Measurements from ENCODE around the gene HARS1. TPM values are rescaled to one million over a fixed set of nuclear protein-coding genes. Genes with fewer than 3 reads are reported as not detected.

The HARS1 gene
- polyA plus RNA-seq, 3 donors: 28.4 to 34.3 (median 31.9) TPM

GRCh38 chr5:140637371-140638100, 53.6 kb downstream of the HARS1 start:
- Mint-ChIP-seq H3K27me3 (ENCODE audit: low read depth in 3 of 3) (peaks cover 0 to 7% (median 3%) of the 10 kb centered on the region in 3 donors), H3K4me3 (peak overlapping the region in 1 of 2 donors; percentile 30), H3K9me3 (peaks cover 0 to 3% (median 0%) of the 10 kb centered on the region in 7 donors), H3K27ac (peak overlapping the region in 6 of 7 donors; percentile 56 to 98 (median 94)), H3K36me3 (peaks cover 12 to 20% of the 10 kb centered on the region in 2 donors), H3K4me1 (peaks cover 63% of the 10 kb centered on the region)
- peak in 1 of 3 donors; percentile 26 for DNase-seq
- TF ChIP-seq CTCF (IDR thresholded peaks at IDR 0.05): no peak
- Histone ChIP-seq H3K9ac (ENCODE audit: insufficient read depth, low read length, poor library complexity, severe bottlenecking) (no peak overlapping the region), H3K4me3 (replicated peaks in 1 of 3; ENCODE audit: low read depth in 2 of 3, low read length in 3 of 3) (no peak overlapping the region), H3K36me3 (replicated peaks in 1 of 2; ENCODE audit: control insufficient read depth in 1 of 2, insufficient read depth in 2 of 2, low read length in 2 of 2) (peaks cover 7% of the 10 kb centered on the region in 2 donors), H3K27ac (ENCODE audit: low read depth in 1 of 2, low read length in 2 of 2) (peak overlapping the region in 1 of 2 donors; percentile 86), H3K9me3 (replicated peaks in 1 of 2; ENCODE audit: control insufficient read depth in 1 of 2, insufficient read depth in 1 of 2, low read length in 2 of 2) (no peaks in the 10 kb centered on the region), H4K20me1 (ENCODE audit: insufficient read depth, low read length) (peaks cover 10% of the 10 kb centered on the region), H3K4me1 (ENCODE audit: control insufficient read depth in 1 of 2, insufficient read depth in 2 of 2, low read length in 2 of 2) (peaks cover 43 to 68% of the 10 kb centered on the region in 2 donors), H3K79me2 (ENCODE audit: insufficient read depth, low read length) (peaks cover 37% of the 10 kb centered on the region), H3K27me3 (ENCODE audit: control insufficient read depth in 2 of 2, insufficient read depth in 2 of 2, low read length in 2 of 2) (no peaks in the 10 kb centered on the region), H2AFZ (ENCODE audit: insufficient read depth, low read depth, low read length, poor library complexity, severe bottlenecking) (no peak overlapping the region), H3K4me2 (replicated peaks; ENCODE audit: extremely low read depth, low read length, poor library complexity, severe bottlenecking) (no peak overlapping the region)
- intact Hi-C loops (cut with micrococcal nuclease): loop anchor here in 1 of 2 donors (5.0 kb wide), 1 partner anchor 90 kb away; the partner anchor contains the start of gene EIF4EBP3
- WGBS (ENCODE audit: insufficient coverage): 77% methylated on average over 4 of the region's 10 CpGs

- Histone ChIP-seq H3K27ac (ENCODE audit: low read depth in 1 of 2, low read length in 2 of 2) (peak overlapping the region in 1 of 2 donors; percentile 29), H4K20me1 (ENCODE audit: insufficient read depth, low read length) (peaks cover 29% of the 10 kb centered on the region), H3K4me1 (ENCODE audit: control insufficient read depth in 1 of 2, insufficient read depth in 2 of 2, low read length in 2 of 2) (peaks cover 43 to 66% of the 10 kb centered on the region in 2 donors), H3K4me2 (replicated peaks; ENCODE audit: extremely low read depth, low read length, poor library complexity, severe bottlenecking) (no peak overlapping the region), H3K36me3 (replicated peaks in 1 of 2; ENCODE audit: control insufficient read depth in 1 of 2, insufficient read depth in 2 of 2, low read length in 2 of 2) (peaks cover 14 to 21% of the 10 kb centered on the region in 2 donors), H3K27me3 (ENCODE audit: control insufficient read depth in 2 of 2, insufficient read depth in 2 of 2, low read length in 2 of 2) (no peaks in the 10 kb centered on the region), H3K4me3 (replicated peaks in 1 of 3; ENCODE audit: low read depth in 2 of 3, low read length in 3 of 3) (no peak overlapping the region), H3K9ac (ENCODE audit: insufficient read depth, low read length, poor library complexity, severe bottlenecking) (no peak overlapping the region), H2AFZ (ENCODE audit: insufficient read depth, low read depth, low read length, poor library complexity, severe bottlenecking) (no peak overlapping the region), H3K79me2 (ENCODE audit: insufficient read depth, low read length) (peaks cover 50% of the 10 kb centered on the region), H3K9me3 (replicated peaks in 1 of 2; ENCODE audit: control insufficient read depth in 1 of 2, insufficient read depth in 1 of 2, low read length in 2 of 2) (no peaks in the 10 kb centered on the region)
- Mint-ChIP-seq H3K9me3 (peaks cover 0 to 6% (median 3%) of the 10 kb centered on the region in 7 donors), H3K4me1 (peaks cover 60% of the 10 kb centered on the region), H3K27me3 (ENCODE audit: low read depth in 3 of 3) (peaks cover 0 to 5% (median 5%) of the 10 kb centered on the region in 3 donors), H3K27ac (peak overlapping the region; percentile 83 to 99 (median 97)), H3K4me3 (no peak overlapping the region), H3K36me3 (peaks cover 18 to 29% of the 10 kb centered on the region in 2 donors)
- peak; percentile 50 for TF ChIP-seq CTCF (IDR thresholded peaks at IDR 0.05)
- DNase-seq: peak in 1 of 3 donors; percentile 43
- intact Hi-C loops (cut with micrococcal nuclease): loop anchor here (2.0 to 5.0 kb wide), 3 partner anchors 59 to 88 kb away; partner anchors contain the start of gene EIF4EBP3 (in 1 of the 2)
- WGBS (ENCODE audit: insufficient coverage): 100% methylated on average over 2 of the region's 8 CpGs
Observed at GRCh38 chr5:140635291-140636257, 55.6 kb downstream of the HARS1 start.

All from CD14-positive monocyte (primary cell).